DND-41 (cell line): Measurements from ENCODE around the gene CCL3.
"Not testable (repeated sequence)": the region's sequence is repeated elsewhere in the genome, so short reads cannot be mapped to it uniquely, and the experiment has no call there.

Experiments
- ATAC-seq: fragments of 200-7000 bp; cut with Tn5 transposase; 3 replicates; pipeline ENCODE4 v1.9.1; 2021; ENCODE audit warnings: low read depth; ENCODE audit not compliant: insufficient read depth
- DNase-seq: peaks from one replicate; pipeline ENCODE4 v3.0.0-alpha.2; 2020
- H2AFZ ChIP-seq: 2 replicates; pipeline ENCODE4 v1.6.0; 2012; ENCODE audit warnings: low read depth, low read length
- H3K27ac ChIP-seq: 2 replicates; pipeline ENCODE4 v1.5.1; 2012; ENCODE audit warnings: low read length, inconsistent platforms
- H3K27me3 ChIP-seq: fragments of 200-600 bp; sonication (generic); 2 replicates; pipeline ENCODE4 v1.6.0; 2012; ENCODE audit warnings: low read length, mild to moderate bottlenecking, inconsistent platforms; ENCODE audit not compliant: insufficient read depth, poor library complexity
- H3K36me3 ChIP-seq: 2 replicates; pipeline ENCODE4 v1.5.1; 2012; ENCODE audit warnings: low read length, inconsistent platforms; ENCODE audit not compliant: insufficient read depth
- H3K4me1 ChIP-seq: 2 replicates; pipeline ENCODE4 v1.5.1; 2012; ENCODE audit warnings: mild to moderate bottlenecking, low read length; ENCODE audit not compliant: insufficient read depth
- H3K4me2 ChIP-seq: 2 replicates; pipeline ENCODE4 v1.6.0; 2012; ENCODE audit warnings: mild to moderate bottlenecking, moderate library complexity, low read length, inconsistent platforms; ENCODE audit not compliant: insufficient read depth
- H3K4me3 ChIP-seq, 2 experiments: fragments of 200-600 bp in 1 of 2; shearing (Covaris generic) in 1 of 2; 2 replicates each; pipeline ENCODE4 v1.5.1; 2012 to 2016; ENCODE audit warnings: inconsistent platforms in 2 of 2, low read length in 2 of 2, mild to moderate bottlenecking in 2 of 2, low read depth in 1 of 2, moderate library complexity in 1 of 2
- H3K79me2 ChIP-seq: 2 replicates; pipeline ENCODE4 v1.6.0; 2012; ENCODE audit warnings: low read length, inconsistent platforms; ENCODE audit not compliant: insufficient read depth
- H3K9ac ChIP-seq: 2 replicates; pipeline ENCODE4 v1.6.0; 2012; ENCODE audit warnings: low read depth, mild to moderate bottlenecking, inconsistent platforms, low read length, moderate library complexity
- H3K9me3 ChIP-seq: 2 replicates; pipeline ENCODE4 v1.5.1; 2012; ENCODE audit warnings: low read length, moderate library complexity, mild to moderate bottlenecking, inconsistent platforms; ENCODE audit not compliant: insufficient read depth, severe bottlenecking
- H4K20me1 ChIP-seq: 2 replicates; pipeline ENCODE4 v1.6.0; 2012; ENCODE audit warnings: low read length; ENCODE audit not compliant: insufficient read depth
- CTCF ChIP-seq: IDR thresholded peaks from 2 replicates; pipeline ENCODE4 v1.5.1; 2012; ENCODE audit warnings: borderline replicate concordance, low read length, moderate library complexity, mild to moderate bottlenecking; ENCODE audit not compliant: poor library complexity, severe bottlenecking; ENCODE audit errors: extremely low read depth
- EZH2 ChIP-seq: IDR thresholded peaks from 3 replicates; pipeline ENCODE4 v1.6.1; 2012; ENCODE audit warnings: borderline replicate concordance, low read depth, mild to moderate bottlenecking, moderate library complexity, low read length, inconsistent platforms; ENCODE audit not compliant: severe bottlenecking

CCL3 gene

GRCh38 chr17:36086791-36087190, 3.2 kb downstream of the CCL3 start:
- H3K9me3 ChIP-seq = no peaks in the 10 kb centered on the region
- TF ChIP-seq CTCF = no peak
- TF ChIP-seq EZH2 = no peak
- no peak overlapping the region for H3K4me3 ChIP-seq
- no peaks in the 10 kb centered on the region for H3K79me2 ChIP-seq
- no peaks in the 10 kb centered on the region for H3K36me3 ChIP-seq
- no peak overlapping the region for H2AFZ ChIP-seq
- no peak for DNase-seq
- H3K27ac ChIP-seq = no peak overlapping the region
- H4K20me1 ChIP-seq = no peaks in the 10 kb centered on the region
- no peak for ATAC-seq
- no peak overlapping the region for H3K9ac ChIP-seq
- H3K4me1 ChIP-seq = peaks cover 39% of the 10 kb centered on the region
- no peak overlapping the region for H3K4me2 ChIP-seq
- H3K27me3 ChIP-seq = peaks cover 3% of the 10 kb centered on the region

GRCh38 chr17:36085765-36086164, 4.2 kb downstream of the CCL3 start:
- no peak overlapping the region for H3K4me3 ChIP-seq
- H3K4me1 ChIP-seq = peaks cover 44% of the 10 kb centered on the region
- ATAC-seq (peak; percentile 48), DNase-seq (no peak)
- TF ChIP-seq EZH2 (no peak), CTCF (no peak)
- H3K4me2 ChIP-seq = no peak overlapping the region
- no peaks in the 10 kb centered on the region for H3K9me3 ChIP-seq
- no peaks in the 10 kb centered on the region for H3K36me3 ChIP-seq
- H3K79me2 ChIP-seq = no peaks in the 10 kb centered on the region
- H3K27me3 ChIP-seq = peaks cover 3% of the 10 kb centered on the region
- H2AFZ ChIP-seq = peak overlapping the region; percentile 56
- no peak overlapping the region for H3K9ac ChIP-seq
- peak overlapping the region; percentile 47; the same call in 1 of the 2 replicates for H3K27ac ChIP-seq
- H4K20me1 ChIP-seq = no peaks in the 10 kb centered on the region

- H4K20me1 ChIP-seq, ATAC-seq, H3K79me2 ChIP-seq, H3K36me3 ChIP-seq, DNase-seq, H2AFZ ChIP-seq, H3K9me3 ChIP-seq, H3K4me3 ChIP-seq, H3K27me3 ChIP-seq: not testable (repeated sequence)
- peak overlapping the region; percentile 86 for H3K27ac ChIP-seq
- H3K9ac ChIP-seq = peak overlapping the region; percentile 40; the same call in 1 of the 2 replicates
- peaks cover 44% of the 10 kb centered on the region for H3K4me1 ChIP-seq
- 0 out of 2 replicates have a peak overlapping the region, but pooled peaks have one; percentile 51 for H3K4me2 ChIP-seq
These were observed 6.3 kb downstream of the CCL3 start for GRCh38 chr17:36083691-36084090.

GRCh38 chr17:36082482-36083120, 7.3 kb downstream of the CCL3 start:
- H3K36me3 ChIP-seq, H4K20me1 ChIP-seq, H3K9me3 ChIP-seq, H3K79me2 ChIP-seq, H3K27me3 ChIP-seq: not testable (repeated sequence)
- Histone ChIP-seq H3K4me2 (peak overlapping the region; percentile 51), H3K4me3 (peak overlapping the region in 1 of 2 experiments; percentile 38; a peak in 2 of 4 replicates), H3K27ac (peak overlapping the region; percentile 86), H2AFZ (peak overlapping the region; percentile 49), H3K9ac (peak overlapping the region; percentile 43), H3K4me1 (peaks cover 44% of the 10 kb centered on the region)
- ATAC-seq (peak; percentile 86), DNase-seq (peak; percentile 77)

- not testable (repeated sequence) for H3K9me3 ChIP-seq, ATAC-seq, H4K20me1 ChIP-seq, H3K79me2 ChIP-seq, DNase-seq, H3K27me3 ChIP-seq, H3K36me3 ChIP-seq
- Histone ChIP-seq H3K4me1 (peaks cover 44% of the 10 kb centered on the region), H3K9ac (peak overlapping the region; percentile 43), H3K4me2 (peak overlapping the region; percentile 51), H3K27ac (peak overlapping the region; percentile 86), H2AFZ (peak overlapping the region; percentile 49), H3K4me3 (peak overlapping the region in 1 of 2 experiments; percentile 38; a peak in 2 of 4 replicates)
These were observed 8.1 kb downstream of the CCL3 start for GRCh38 chr17:36081681-36082471.
